Activated B cell treated with CpG ODN at 0.5 μM for 24 hours (primary cell): ENCODE measurements around the gene TNIP3. TPM values are rescaled to one million over a fixed set of nuclear protein-coding genes. Genes with fewer than 3 reads are reported as not detected.

Source experiments
- ATAC-seq: fragments of 200-7000 bp; cut with Tn5 transposase; one replicate; pipeline ENCODE4 v1.10.0; 2021; ENCODE audit warnings: low read depth, mild to moderate bottlenecking, moderate library complexity
- CTCF ChIA-PET: fragments of 350-600 bp; sonication (Branson Sonifier 250); formaldehyde crosslinking; loops from one replicate; lab custom pipeline; 2021; ENCODE audit warnings: antibody characterized with exemption; lab: Charles Lee
- POLR2A ChIA-PET: fragments of 350-600 bp; sonication (Branson Sonifier 250); formaldehyde crosslinking; loops from one replicate; lab custom pipeline; 2021; ENCODE audit warnings: antibody characterized with exemption; lab: Charles Lee
- DNase-seq: peaks from one replicate; pipeline ENCODE4 v3.0.0; 2022
- H3K27ac Mint-ChIP-seq: one replicate; pipeline ENCODE4 v1.8.0; 2020; ENCODE audit warnings: mixed read lengths
- H3K27me3 Mint-ChIP-seq: one replicate; pipeline ENCODE4 v1.8.0; 2021; ENCODE audit warnings: mixed read lengths
- H3K36me3 Mint-ChIP-seq: one replicate; pipeline ENCODE4 v1.8.0; 2021; ENCODE audit warnings: low read depth, mixed read lengths
- H3K4me1 Mint-ChIP-seq: one replicate; pipeline ENCODE4 v1.8.0; 2021; ENCODE audit warnings: mixed read lengths
- H3K4me3 Mint-ChIP-seq: one replicate; pipeline ENCODE4 v1.8.0; 2020; ENCODE audit warnings: mild to moderate bottlenecking, mixed read lengths
- H3K9me3 Mint-ChIP-seq: one replicate; pipeline ENCODE4 v1.8.0; 2020; ENCODE audit warnings: mixed read lengths
- intact Hi-C: fragments of 100-400 bp; cut with micrococcal nuclease; formaldehyde crosslinking; loops from one replicate; pipeline ENCODE4 v1.15.1; 2024
- total RNA-seq: library from RNA; stranded (reverse); gene quantifications from 2 replicates; pipeline ENCODE4 v1.2.3, GENCODE V29; 2022
- TF ChIP-seq, protein P1 (sequence below): fragments of 200-600 bp; IDR thresholded peaks from one replicate; pipeline ENCODE4 v1.8.0; 2022; ENCODE audit warnings: antibody characterized with exemption, mild to moderate bottlenecking

TNIP3 gene
- total RNA-seq, 1 donor from 2014 or later, result not detected

GRCh38 chr4:121185960-121186359, 21.8 kb upstream of the TNIP3 start:
- CTCF ChIA-PET, result no interaction called here
- ATAC-seq, result peak; percentile 68
- Mint-ChIP-seq H3K36me3 (no peaks in the 10 kb centered on the region), H3K27me3 (no peaks in the 10 kb centered on the region), H3K27ac (no peak overlapping the region), H3K4me3 (no peak overlapping the region), H3K4me1 (peaks cover 4% of the 10 kb centered on the region), H3K9me3 (no peaks in the 10 kb centered on the region)
- POLR2A ChIA-PET, result no interaction called here
- intact Hi-C loops, result no loop called here
- no peak for DNase-seq
- TF ChIP-seq, protein P1, sequence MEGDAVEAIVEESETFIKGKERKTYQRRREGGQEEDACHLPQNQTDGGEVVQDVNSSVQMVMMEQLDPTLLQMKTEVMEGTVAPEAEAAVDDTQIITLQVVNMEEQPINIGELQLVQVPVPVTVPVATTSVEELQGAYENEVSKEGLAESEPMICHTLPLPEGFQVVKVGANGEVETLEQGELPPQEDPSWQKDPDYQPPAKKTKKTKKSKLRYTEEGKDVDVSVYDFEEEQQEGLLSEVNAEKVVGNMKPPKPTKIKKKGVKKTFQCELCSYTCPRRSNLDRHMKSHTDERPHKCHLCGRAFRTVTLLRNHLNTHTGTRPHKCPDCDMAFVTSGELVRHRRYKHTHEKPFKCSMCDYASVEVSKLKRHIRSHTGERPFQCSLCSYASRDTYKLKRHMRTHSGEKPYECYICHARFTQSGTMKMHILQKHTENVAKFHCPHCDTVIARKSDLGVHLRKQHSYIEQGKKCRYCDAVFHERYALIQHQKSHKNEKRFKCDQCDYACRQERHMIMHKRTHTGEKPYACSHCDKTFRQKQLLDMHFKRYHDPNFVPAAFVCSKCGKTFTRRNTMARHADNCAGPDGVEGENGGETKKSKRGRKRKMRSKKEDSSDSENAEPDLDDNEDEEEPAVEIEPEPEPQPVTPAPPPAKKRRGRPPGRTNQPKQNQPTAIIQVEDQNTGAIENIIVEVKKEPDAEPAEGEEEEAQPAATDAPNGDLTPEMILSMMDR, result no peak

GRCh38 chr4:121183989-121184388, 19.9 kb upstream of the TNIP3 start:
- ATAC-seq (no peak), DNase-seq (no peak)
- H3K27ac Mint-ChIP-seq, result no peak overlapping the region
- intact Hi-C loops, result no loop called here
- H3K4me1 Mint-ChIP-seq, result peaks cover 4% of the 10 kb centered on the region
- H3K27me3 Mint-ChIP-seq, result no peaks in the 10 kb centered on the region
- H3K36me3 Mint-ChIP-seq, result no peaks in the 10 kb centered on the region
- TF ChIP-seq, protein P1, result no peak
- ChIA-PET POLR2A (no interaction called here), CTCF (interaction anchor here (3.4 kb wide), 1 partner anchor 8 kb away, joined by 14 read pairs; no protein-coding TSS in a partner anchor)
- no peak overlapping the region for H3K4me3 Mint-ChIP-seq
- H3K9me3 Mint-ChIP-seq, result no peaks in the 10 kb centered on the region

DNA sequence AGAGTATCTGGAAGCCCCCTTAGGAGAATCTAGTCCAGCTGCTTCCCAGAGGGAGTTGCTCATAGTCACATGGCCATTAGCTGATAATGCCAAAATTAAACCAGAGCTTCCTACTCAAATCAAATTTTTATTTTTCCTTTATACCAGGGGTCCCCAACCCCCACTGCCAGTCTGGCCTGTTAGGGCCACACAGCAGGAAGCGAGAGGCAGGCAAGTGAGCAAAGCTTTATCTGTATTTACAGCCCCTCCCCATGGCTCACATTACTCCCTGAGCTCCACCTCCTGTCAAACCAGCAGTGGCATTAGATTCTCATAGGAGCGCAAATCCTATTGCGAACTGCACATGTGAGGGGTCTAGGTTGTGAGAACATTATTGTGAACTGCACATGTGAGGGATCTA, 19.2 kb upstream of the TNIP3 start:
- intact Hi-C loops, result no loop called here
- TF ChIP-seq, protein P1, result no peak
- no peaks in the 10 kb centered on the region for H3K9me3 Mint-ChIP-seq
- CTCF ChIA-PET, result interaction anchor here (3.4 kb wide), 1 partner anchor 9 kb away, joined by 14 read pairs; no protein-coding TSS in a partner anchor
- ATAC-seq (no peak), DNase-seq (no peak)
- peaks cover 4% of the 10 kb centered on the region for H3K4me1 Mint-ChIP-seq
- H3K4me3 Mint-ChIP-seq, result no peak overlapping the region
- no peaks in the 10 kb centered on the region for H3K27me3 Mint-ChIP-seq
- POLR2A ChIA-PET, result no interaction called here
- no peak overlapping the region for H3K27ac Mint-ChIP-seq
- H3K36me3 Mint-ChIP-seq, result no peaks in the 10 kb centered on the region

- Mint-ChIP-seq H3K27ac (no peak overlapping the region), H3K4me1 (peaks cover 4% of the 10 kb centered on the region), H3K27me3 (no peaks in the 10 kb centered on the region), H3K4me3 (no peak overlapping the region), H3K9me3 (no peaks in the 10 kb centered on the region), H3K36me3 (no peaks in the 10 kb centered on the region)
- ChIA-PET CTCF (interaction anchor here (3.4 kb wide), 1 partner anchor 10 kb away, joined by 14 read pairs; no protein-coding TSS in a partner anchor), POLR2A (no interaction called here)
- ATAC-seq (no peak), DNase-seq (no peak)
- TF ChIP-seq, protein P1, result no peak
- intact Hi-C loops, result no loop called here
Observed at GRCh38 chr4:121182296-121182695, 18.2 kb upstream of the TNIP3 start.

GRCh38 chr4:121181493-121181892, 17.4 kb upstream of the TNIP3 start:
- Mint-ChIP-seq H3K9me3 (no peaks in the 10 kb centered on the region), H3K27ac (no peak overlapping the region), H3K27me3 (no peaks in the 10 kb centered on the region), H3K4me1 (peaks cover 4% of the 10 kb centered on the region), H3K4me3 (no peak overlapping the region), H3K36me3 (no peaks in the 10 kb centered on the region)
- POLR2A ChIA-PET, result no interaction called here
- TF ChIP-seq, protein P1, result no peak
- no peak for DNase-seq
- intact Hi-C loops, result no loop called here
- CTCF ChIA-PET, result interaction anchor here (3.4 kb wide), 1 partner anchor 11 kb away, joined by 14 read pairs; no protein-coding TSS in a partner anchor
- no peak for ATAC-seq
